Measurements from ENCODE around the gene DNAJC7. TPM values are rescaled to one million over a fixed set of nuclear protein-coding genes. Genes with fewer than 3 reads are reported as not detected.

Gene DNAJC7
- total and polyA plus RNA-seq, 9 of the 15 experiments (the other 6 are each of a cell fraction or from before 2014, with no cell fraction given): 85.8 to 262 (median 157) TPM

DNA sequence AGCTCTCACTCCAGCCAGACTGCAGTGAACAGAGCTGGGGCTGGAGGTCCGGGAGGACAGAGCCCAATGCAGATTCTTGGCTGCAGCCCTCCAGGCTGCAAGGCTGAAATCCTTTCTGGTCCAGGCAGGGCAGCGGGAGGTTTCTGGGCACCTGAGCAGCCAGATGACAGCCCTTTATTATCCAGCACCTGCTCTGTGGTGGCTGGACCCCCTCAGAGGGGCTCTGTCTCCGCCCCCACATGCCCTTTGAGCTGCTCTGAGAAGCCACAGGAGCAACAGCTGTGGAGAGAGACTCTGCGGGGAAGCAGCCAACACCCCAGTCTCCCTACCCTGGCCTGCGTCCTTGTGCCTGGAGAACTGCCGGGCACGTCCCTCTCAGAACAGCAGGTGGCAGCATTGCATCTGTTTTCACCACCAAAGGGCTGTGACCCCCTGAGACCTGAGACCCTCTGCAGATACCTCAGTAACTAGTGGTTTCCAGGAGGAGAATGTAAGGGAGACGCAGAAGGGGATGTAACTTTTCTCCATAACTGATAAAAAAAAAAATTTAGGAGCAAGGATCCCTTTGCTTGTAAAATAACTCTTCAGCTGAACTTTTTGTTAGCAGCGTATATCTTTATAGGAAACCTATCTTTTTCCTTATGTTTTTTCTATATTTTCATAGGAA, 54.3 kb downstream of the DNAJC7 start (continued):
- TF ChIP-seq, protein P1, sequence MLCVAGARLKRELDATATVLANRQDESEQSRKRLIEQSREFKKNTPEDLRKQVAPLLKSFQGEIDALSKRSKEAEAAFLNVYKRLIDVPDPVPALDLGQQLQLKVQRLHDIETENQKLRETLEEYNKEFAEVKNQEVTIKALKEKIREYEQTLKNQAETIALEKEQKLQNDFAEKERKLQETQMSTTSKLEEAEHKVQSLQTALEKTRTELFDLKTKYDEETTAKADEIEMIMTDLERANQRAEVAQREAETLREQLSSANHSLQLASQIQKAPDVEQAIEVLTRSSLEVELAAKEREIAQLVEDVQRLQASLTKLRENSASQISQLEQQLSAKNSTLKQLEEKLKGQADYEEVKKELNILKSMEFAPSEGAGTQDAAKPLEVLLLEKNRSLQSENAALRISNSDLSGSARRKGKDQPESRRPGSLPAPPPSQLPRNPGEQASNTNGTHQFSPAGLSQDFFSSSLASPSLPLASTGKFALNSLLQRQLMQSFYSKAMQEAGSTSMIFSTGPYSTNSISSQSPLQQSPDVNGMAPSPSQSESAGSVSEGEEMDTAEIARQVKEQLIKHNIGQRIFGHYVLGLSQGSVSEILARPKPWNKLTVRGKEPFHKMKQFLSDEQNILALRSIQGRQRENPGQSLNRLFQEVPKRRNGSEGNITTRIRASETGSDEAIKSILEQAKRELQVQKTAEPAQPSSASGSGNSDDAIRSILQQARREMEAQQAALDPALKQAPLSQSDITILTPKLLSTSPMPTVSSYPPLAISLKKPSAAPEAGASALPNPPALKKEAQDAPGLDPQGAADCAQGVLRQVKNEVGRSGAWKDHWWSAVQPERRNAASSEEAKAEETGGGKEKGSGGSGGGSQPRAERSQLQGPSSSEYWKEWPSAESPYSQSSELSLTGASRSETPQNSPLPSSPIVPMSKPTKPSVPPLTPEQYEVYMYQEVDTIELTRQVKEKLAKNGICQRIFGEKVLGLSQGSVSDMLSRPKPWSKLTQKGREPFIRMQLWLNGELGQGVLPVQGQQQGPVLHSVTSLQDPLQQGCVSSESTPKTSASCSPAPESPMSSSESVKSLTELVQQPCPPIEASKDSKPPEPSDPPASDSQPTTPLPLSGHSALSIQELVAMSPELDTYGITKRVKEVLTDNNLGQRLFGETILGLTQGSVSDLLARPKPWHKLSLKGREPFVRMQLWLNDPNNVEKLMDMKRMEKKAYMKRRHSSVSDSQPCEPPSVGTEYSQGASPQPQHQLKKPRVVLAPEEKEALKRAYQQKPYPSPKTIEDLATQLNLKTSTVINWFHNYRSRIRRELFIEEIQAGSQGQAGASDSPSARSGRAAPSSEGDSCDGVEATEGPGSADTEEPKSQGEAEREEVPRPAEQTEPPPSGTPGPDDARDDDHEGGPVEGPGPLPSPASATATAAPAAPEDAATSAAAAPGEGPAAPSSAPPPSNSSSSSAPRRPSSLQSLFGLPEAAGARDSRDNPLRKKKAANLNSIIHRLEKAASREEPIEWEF (CRISPR knock-in tag; IDR thresholded peaks at IDR 0.05): no peak
- TF ChIP-seq, protein P2, sequence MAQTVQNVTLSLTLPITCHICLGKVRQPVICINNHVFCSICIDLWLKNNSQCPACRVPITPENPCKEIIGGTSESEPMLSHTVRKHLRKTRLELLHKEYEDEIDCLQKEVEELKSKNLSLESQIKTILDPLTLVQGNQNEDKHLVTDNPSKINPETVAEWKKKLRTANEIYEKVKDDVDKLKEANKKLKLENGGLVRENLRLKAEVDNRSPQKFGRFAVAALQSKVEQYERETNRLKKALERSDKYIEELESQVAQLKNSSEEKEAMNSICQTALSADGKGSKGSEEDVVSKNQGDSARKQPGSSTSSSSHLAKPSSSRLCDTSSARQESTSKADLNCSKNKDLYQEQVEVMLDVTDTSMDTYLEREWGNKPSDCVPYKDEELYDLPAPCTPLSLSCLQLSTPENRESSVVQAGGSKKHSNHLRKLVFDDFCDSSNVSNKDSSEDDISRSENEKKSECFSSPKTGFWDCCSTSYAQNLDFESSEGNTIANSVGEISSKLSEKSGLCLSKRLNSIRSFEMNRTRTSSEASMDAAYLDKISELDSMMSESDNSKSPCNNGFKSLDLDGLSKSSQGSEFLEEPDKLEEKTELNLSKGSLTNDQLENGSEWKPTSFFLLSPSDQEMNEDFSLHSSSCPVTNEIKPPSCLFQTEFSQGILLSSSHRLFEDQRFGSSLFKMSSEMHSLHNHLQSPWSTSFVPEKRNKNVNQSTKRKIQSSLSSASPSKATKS (CRISPR knock-in tag; IDR thresholded peaks at IDR 0.05): no peak
- TF ChIP-seq ZNF175 (CRISPR knock-in tag; IDR thresholded peaks at IDR 0.05; ENCODE audit: low read depth) (no peak), ERF (CRISPR knock-in tag; IDR thresholded peaks at IDR 0.05) (no peak), NELFE (IDR thresholded peaks at IDR 0.05; ENCODE audit: insufficient read depth, insufficient read length) (no peak), TAL1 (IDR thresholded peaks at IDR 0.05) (no peak), NFE2L1 (tag; IDR thresholded peaks at IDR 0.05; ENCODE audit: borderline replicate concordance, low read depth) (no peak), TBP (optimal IDR thresholded peaks at IDR 0.05; ENCODE audit: low read depth, low read length) (no peak), ZNF77 (CRISPR knock-in tag; IDR thresholded peaks at IDR 0.05) (no peak), ZNF217 (CRISPR knock-in tag; IDR thresholded peaks at IDR 0.05) (no peak)
- TF ChIP-seq, protein P3, sequence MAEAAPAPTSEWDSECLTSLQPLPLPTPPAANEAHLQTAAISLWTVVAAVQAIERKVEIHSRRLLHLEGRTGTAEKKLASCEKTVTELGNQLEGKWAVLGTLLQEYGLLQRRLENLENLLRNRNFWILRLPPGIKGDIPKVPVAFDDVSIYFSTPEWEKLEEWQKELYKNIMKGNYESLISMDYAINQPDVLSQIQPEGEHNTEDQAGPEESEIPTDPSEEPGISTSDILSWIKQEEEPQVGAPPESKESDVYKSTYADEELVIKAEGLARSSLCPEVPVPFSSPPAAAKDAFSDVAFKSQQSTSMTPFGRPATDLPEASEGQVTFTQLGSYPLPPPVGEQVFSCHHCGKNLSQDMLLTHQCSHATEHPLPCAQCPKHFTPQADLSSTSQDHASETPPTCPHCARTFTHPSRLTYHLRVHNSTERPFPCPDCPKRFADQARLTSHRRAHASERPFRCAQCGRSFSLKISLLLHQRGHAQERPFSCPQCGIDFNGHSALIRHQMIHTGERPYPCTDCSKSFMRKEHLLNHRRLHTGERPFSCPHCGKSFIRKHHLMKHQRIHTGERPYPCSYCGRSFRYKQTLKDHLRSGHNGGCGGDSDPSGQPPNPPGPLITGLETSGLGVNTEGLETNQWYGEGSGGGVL (CRISPR knock-in tag; IDR thresholded peaks at IDR 0.05): no peak
- TF ChIP-seq, protein P4, sequence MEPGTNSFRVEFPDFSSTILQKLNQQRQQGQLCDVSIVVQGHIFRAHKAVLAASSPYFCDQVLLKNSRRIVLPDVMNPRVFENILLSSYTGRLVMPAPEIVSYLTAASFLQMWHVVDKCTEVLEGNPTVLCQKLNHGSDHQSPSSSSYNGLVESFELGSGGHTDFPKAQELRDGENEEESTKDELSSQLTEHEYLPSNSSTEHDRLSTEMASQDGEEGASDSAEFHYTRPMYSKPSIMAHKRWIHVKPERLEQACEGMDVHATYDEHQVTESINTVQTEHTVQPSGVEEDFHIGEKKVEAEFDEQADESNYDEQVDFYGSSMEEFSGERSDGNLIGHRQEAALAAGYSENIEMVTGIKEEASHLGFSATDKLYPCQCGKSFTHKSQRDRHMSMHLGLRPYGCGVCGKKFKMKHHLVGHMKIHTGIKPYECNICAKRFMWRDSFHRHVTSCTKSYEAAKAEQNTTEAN (CRISPR knock-in tag; IDR thresholded peaks at IDR 0.05): no peak
